NCI-H345 (cell line): ENCODE results near the gene ADARB2.
"Not testable (repeated sequence)": the region's sequence is repeated elsewhere in the genome, so short reads cannot be mapped to it uniquely, and the experiment has no call there.

Experiments used
- DNase-seq: peaks from one replicate; lab custom pipeline; 2025; lab: John Stamatoyannopoulos, UW

The ADARB2 gene

GRCh38 chr10:1347962-1348772, 389.2 kb downstream of the ADARB2 start:
- DNase-seq, result no peak

GRCh38 chr10:1347525-1347924, 389.8 kb downstream of the ADARB2 start:
- no peak for DNase-seq

- DNase-seq, result no peak
These were observed 391.1 kb downstream of the ADARB2 start for GRCh38 chr10:1346201-1346600.

- DNase-seq, result no peak
These were observed 392.0 kb downstream of the ADARB2 start for GRCh38 chr10:1345368-1345767.

GRCh38 chr10:1344846-1345245, 392.5 kb downstream of the ADARB2 start:
- no peak for DNase-seq

- no peak for DNase-seq
These were observed 392.9 kb downstream of the ADARB2 start for GRCh38 chr10:1344408-1344807.

- DNase-seq, result no peak
These were observed 394.1 kb downstream of the ADARB2 start for GRCh38 chr10:1343176-1343575.

GRCh38 chr10:1341052-1341451, 396.3 kb downstream of the ADARB2 start:
- not testable (repeated sequence) for DNase-seq

- no peak for DNase-seq
These were observed 397.9 kb downstream of the ADARB2 start for GRCh38 chr10:1339396-1339795.

GRCh38 chr10:1335642-1336041, 401.7 kb downstream of the ADARB2 start:
- DNase-seq, result no peak

GRCh38 chr10:1333981-1334380, 403.3 kb downstream of the ADARB2 start:
- no peak for DNase-seq

- DNase-seq, result no peak
These were observed 405.8 kb downstream of the ADARB2 start for GRCh38 chr10:1331560-1331959.

- DNase-seq, result no peak
These were observed 407.7 kb downstream of the ADARB2 start for GRCh38 chr10:1329622-1330021.

- no peak for DNase-seq
These were observed 408.2 kb downstream of the ADARB2 start for GRCh38 chr10:1328981-1329614.

- no peak for DNase-seq
These were observed 409.0 kb downstream of the ADARB2 start for GRCh38 chr10:1328161-1328823.

- no peak for DNase-seq
These were observed 409.6 kb downstream of the ADARB2 start for GRCh38 chr10:1327759-1328158.

GRCh38 chr10:1326514-1326913, 410.8 kb downstream of the ADARB2 start:
- DNase-seq, result not testable (repeated sequence)

GRCh38 chr10:1324903-1325302, 412.4 kb downstream of the ADARB2 start:
- no peak for DNase-seq

- DNase-seq, result no peak
These were observed 413.4 kb downstream of the ADARB2 start for GRCh38 chr10:1323951-1324350.

GRCh38 chr10:1320739-1321320, 416.5 kb downstream of the ADARB2 start:
- no peak for DNase-seq

- no peak for DNase-seq
These were observed 420.5 kb downstream of the ADARB2 start for GRCh38 chr10:1316809-1317143.

GRCh38 chr10:1316121-1316808, 421.1 kb downstream of the ADARB2 start:
- DNase-seq, result no peak
